ENCODE measurements around the gene SMS.
A peak's percentile ranks its signal among the peaks of the same experiment; 100 is the strongest.

The SMS gene

GRCh38 chrX:21972721-21973120 is 32.2 kb downstream of the SMS start:
- DNase-seq (ENCODE audit: low read depth) = peak; percentile 36
- H3K4me3 ChIP-seq (ENCODE audit: low read depth, low read length) = no peak overlapping the region

DNA sequence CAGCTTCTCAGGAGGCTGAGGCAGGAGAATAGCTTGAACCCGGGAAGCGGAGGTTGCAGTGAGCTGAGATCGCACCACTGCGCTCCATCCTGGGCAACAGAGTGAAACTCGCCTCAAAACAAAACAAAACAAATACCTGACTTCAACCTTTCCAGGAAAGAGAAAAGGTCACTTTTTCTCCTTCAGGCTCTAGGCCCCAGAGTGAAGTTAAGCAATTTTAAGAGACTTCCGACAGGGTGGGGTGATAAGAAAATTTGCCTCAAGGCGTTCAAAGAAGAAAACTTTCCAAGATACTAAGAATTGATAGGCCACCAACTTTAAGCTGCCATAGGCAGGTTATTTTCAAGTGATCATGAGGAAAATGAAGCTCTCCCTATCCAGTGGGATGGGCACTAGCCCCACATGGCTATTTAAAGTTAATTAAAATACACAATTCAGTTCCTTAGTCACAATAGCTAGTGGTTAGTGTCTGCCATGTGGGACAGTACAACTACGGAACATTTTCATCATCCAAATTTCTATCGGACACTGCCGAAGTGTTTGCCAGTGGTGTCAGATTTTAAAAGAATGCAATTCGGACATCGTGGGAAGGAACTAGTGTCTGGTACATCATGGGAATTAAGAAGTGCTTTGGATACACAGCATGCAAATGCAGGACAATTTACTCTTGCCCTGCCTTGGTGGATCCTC is 33.0 kb downstream of the SMS start:
- DNase-seq (ENCODE audit: low read depth) = no peak
- H3K4me3 ChIP-seq (ENCODE audit: low read depth, low read length) = no peak overlapping the region

DNA sequence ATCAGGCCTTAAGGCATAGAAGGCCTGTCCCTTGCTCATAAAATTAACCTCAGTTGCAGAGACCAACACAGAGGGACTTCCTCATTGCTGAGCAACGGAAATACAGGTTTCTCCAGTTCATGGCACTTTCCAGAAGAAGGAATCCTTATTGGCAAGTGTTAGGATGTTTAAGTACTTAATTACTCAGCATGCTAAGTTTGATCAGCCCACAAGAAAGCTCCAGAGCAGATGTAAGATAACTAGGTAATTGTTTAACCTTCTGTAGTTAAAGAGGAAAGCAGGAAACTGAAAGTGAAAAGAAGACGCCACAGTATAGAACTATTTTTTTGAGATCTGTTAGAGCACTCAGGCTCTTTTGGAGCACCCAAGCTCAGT is 33.5 kb downstream of the SMS start:
- no peak for DNase-seq (ENCODE audit: low read depth)
- H3K4me3 ChIP-seq (ENCODE audit: low read depth, low read length) = no peak overlapping the region

DNA sequence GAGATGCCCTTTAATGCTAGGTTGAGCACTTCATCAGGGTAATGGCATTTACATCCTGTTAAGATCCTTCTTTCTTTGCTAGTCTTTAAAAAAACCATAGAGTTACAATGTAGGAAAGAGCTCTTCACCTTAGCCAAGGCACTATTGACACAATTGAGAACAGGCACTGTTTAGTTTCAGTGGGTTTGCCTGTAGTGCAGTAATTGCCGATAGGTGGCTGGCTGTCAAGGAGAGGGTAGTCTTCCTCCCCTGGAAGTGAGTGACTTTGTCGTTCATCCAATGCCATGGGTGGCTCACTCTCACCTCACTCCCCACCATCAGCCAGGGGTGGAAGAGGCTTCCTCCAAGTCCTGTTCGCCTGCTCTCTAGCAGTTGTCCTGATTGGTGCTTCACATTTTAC is 34.7 kb downstream of the SMS start:
- DNase-seq (ENCODE audit: low read depth) = no peak
- H3K4me3 ChIP-seq (ENCODE audit: low read depth, low read length) = no peak overlapping the region

- no peak overlapping the region for H3K4me3 ChIP-seq (ENCODE audit: low read depth, low read length)
- DNase-seq (ENCODE audit: low read depth) = peak; percentile 75
These were observed 35.3 kb downstream of the SMS start for GRCh38 chrX:21975812-21976211.

GRCh38 chrX:21978346-21978745 is 37.8 kb downstream of the SMS start:
- no peak overlapping the region for H3K4me3 ChIP-seq (ENCODE audit: low read depth, low read length)
- DNase-seq (ENCODE audit: low read depth) = no peak

- DNase-seq (ENCODE audit: low read depth) = no peak
- no peak overlapping the region for H3K4me3 ChIP-seq (ENCODE audit: low read depth, low read length)
These were observed 41.8 kb downstream of the SMS start for GRCh38 chrX:21982311-21982710.

- H3K4me3 ChIP-seq (ENCODE audit: low read depth, low read length) = no peak overlapping the region
- no peak for DNase-seq (ENCODE audit: low read depth)
These were observed 44.8 kb downstream of the SMS start for GRCh38 chrX:21985332-21985777.

DNA sequence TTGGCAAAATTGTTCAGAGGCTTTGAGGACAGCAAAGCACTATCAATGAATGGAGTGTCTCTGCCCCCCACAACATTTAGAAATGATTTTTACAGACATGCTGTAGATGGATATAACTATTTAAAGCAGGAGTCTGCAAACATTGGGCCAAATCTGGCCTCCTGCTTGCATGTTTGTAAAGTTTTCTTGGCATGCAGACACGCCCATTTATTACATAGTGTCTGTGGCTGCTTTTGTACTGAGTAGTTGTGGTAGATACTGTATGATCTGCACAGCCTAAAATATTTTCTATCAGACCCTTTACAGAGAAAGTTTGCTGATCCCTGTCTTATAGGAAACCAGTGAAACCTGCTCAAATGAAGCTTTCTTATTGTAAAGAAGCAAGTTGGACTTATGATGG is 46.1 kb downstream of the SMS start:
- DNase-seq (ENCODE audit: low read depth) = no peak
- H3K4me3 ChIP-seq (ENCODE audit: low read depth, low read length) = no peak overlapping the region

DNA sequence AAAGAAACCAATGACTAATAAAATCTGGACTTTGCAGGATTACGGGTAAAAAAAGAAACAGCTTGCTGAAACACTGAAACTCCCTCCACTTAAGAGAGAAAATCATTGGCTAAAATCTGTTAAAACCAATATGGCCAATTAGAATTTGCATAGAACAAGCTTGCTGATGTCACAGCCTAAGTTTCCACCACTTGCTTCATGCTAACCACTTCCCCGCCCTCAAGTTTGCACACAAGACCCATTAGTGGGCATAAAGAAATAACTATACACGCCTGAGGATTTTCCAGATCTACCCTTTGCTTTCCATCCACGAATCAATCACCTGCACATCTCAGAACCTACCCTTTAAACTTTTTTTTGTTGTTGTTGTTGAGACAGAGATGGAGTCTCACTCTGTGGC is 48.9 kb downstream of the SMS start:
- DNase-seq (ENCODE audit: low read depth) = no peak
- H3K4me3 ChIP-seq (ENCODE audit: low read depth, low read length) = no peak overlapping the region

DNA sequence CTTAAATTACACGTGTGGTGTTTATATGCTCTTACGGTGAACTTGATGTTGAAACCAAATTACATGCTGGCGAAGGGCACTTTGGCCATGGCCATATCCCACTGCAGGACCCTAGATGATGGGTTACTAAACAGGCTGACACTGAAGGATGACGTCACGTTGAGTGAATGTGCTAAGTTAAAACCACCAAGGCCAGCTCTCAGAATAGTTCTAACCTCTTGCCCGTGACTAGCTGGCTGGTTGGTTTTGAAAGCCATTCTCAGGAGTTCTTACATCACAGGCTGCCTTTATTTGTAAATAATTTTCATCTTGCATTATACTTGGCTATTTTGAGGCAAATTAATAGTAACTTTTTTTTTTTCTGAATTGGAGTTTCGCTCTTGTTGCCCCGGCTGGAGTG is 50.3 kb downstream of the SMS start:
- H3K4me3 ChIP-seq (ENCODE audit: low read depth, low read length) = no peak overlapping the region
- no peak for DNase-seq (ENCODE audit: low read depth)

DNA sequence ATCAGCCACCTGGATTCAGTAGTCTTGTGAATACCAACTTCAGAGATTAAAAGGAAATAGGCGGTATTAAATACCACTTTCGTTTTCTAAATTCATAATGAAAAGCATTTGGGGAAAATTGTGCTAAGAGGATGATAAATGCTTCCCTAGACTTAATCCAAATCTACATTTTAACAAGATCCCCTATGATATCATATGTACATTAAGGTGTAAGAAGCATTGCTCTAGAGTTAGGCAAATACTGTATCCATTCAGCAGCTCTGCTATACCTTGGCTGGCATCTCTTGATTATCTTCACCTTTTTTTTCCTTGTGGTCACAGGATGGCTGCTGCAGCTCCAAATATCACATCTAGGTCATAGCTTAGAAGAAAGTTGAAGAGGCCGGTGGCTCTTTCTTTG is 51.0 kb downstream of the SMS start:
- no peak for DNase-seq (ENCODE audit: low read depth)

GRCh38 chrX:21993265-21993664 is 52.8 kb downstream of the SMS start:
- DNase-seq (ENCODE audit: low read depth) = no peak
- H3K4me3 ChIP-seq (ENCODE audit: low read depth, low read length) = no peak overlapping the region

More for the DNA sequence above, 51.0 kb downstream of the SMS start:
- H3K4me3 ChIP-seq (ENCODE audit: low read depth, low read length) = no peak overlapping the region

DNA sequence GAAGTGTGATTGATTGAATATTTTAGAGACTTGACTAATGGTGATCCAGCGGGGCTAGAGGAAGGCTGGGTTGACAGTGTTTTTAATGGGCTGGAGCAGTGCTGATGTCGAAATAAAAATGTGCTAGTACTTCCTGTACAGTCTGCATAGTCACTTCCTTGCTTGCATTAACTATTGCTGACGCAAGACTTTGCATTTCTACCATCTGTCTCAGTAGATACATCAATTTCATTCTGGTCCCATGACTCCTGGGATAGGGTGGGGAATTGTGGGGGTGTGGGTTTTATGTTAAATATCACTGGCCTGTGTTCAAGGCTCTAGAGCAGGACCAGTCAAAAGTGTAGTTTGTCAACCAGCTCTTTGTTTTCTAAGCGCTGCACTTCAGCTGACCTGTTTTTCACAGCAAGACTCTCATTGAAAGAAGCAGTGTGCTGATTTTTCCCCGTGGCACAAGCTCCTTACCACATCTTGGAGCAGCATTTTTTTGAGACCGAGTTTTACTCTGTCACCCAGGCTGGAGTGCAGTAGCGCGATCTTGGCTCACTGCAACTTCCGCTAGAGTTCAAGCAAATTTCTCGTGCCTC is 56.5 kb downstream of the SMS start:
- no peak overlapping the region for H3K4me3 ChIP-seq (ENCODE audit: low read depth, low read length)
- peak; percentile 51 for DNase-seq (ENCODE audit: low read depth)

- H3K4me3 ChIP-seq (ENCODE audit: low read depth, low read length) = no peak overlapping the region
- no peak for DNase-seq (ENCODE audit: low read depth)
These were observed 57.5 kb downstream of the SMS start for GRCh38 chrX:21998037-21998436.

DNA sequence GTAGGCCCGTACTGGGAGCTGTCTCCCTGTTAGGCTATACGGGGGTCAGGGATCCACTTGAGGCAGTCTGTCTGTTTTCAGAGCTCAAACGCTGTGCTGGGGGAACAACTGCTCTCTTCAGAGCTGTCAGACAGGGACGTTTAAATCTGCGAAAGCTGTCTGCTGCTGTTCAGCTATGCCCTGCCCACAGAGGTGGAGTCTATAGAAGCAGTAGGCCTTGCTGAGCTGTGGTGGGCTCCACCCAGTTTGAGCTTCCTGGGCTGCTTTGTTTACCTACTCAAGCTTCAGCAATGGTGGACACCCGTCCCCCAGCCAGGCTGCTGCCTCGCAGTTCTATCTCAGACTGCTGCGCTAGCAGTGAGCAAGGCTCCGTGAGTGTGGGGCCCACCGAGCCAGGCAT is 64.4 kb downstream of the SMS start:
- no peak for DNase-seq (ENCODE audit: low read depth)
- no peak overlapping the region for H3K4me3 ChIP-seq (ENCODE audit: low read depth, low read length)

DNA sequence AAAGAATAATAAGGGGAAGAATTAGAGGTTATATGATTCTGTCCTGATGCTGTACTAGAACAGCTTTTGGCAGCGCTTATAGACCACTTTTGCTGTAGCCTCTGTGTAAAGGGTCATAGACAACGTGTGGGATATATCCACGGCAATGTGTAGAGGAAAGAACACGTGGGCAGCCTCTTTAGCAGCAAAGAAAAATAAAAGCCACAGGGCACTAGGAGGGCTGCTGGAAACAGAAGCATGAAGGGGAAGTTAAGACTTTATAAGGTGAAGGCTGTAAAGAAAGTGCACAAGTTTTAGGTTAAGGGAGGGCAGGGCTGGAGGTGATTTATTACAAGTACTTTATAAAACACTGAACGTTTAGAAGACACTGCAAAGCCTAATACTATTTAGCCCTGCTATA is 71.5 kb downstream of the SMS start:
- DNase-seq (ENCODE audit: low read depth) = no peak
- H3K4me3 ChIP-seq (ENCODE audit: low read depth, low read length) = no peak overlapping the region

GRCh38 chrX:22012931-22013330 is 72.4 kb downstream of the SMS start:
- no peak for DNase-seq (ENCODE audit: low read depth)
- H3K4me3 ChIP-seq (ENCODE audit: low read depth, low read length) = no peak overlapping the region

- H3K4me3 ChIP-seq (ENCODE audit: low read depth, low read length) = no peak overlapping the region
- no peak for DNase-seq (ENCODE audit: low read depth)
These were observed 74.7 kb downstream of the SMS start for GRCh38 chrX:22015139-22015750.

DNA sequence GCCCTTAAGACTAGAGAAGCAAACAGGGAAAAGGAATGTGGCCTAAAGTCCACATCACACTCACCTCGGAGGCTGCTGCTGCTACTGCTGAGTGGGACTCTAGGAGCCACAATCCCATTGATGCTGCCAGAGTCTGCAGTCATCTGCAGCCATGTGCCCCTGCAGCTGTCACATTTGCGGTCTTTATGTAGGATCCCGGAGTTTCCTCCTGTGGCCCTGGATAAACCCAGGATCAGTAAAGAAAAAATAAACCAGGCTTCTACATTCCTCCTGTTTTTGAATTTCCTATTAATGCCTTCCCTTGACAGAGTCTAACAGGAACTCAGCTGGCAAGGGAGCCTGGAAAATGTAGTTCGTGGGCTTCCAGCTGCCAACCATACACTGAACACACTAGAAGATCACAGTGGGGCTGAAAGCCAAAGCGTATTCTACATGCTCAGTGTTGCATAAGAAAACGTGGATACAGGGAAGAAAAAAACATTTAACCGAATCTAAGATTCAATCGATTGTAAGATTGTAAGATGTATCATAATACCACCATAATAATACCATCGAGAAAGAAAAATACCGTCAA is 81.3 kb downstream of the SMS start:
- no peak overlapping the region for H3K4me3 ChIP-seq (ENCODE audit: low read depth, low read length)
- DNase-seq (ENCODE audit: low read depth) = no peak

DNA sequence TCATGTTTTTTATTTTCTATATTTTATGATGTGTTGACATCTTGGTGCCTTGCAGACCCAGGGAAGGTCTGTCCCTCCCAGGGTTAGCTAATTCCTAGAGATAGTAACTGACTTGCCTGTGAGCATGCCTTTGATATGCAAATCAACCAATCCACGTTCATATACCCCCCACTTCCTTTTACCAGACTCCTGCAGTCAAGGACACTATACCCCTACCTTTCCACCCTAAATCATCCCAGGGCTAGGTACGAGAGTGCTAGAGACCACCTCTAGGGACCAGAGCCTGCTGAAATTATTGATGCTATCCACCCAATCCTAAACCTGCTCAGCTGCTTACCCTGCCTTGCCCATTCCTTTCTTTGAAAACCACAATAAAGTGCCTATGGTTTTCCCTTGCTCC is 84.1 kb downstream of the SMS start:
- H3K4me3 ChIP-seq (ENCODE audit: low read depth, low read length) = no peak overlapping the region
- DNase-seq (ENCODE audit: low read depth) = no peak

Measured in skeletal muscle cell (primary cell).